Measurements from ENCODE around the gene UBQLNL.

UBQLNL gene

DNA sequence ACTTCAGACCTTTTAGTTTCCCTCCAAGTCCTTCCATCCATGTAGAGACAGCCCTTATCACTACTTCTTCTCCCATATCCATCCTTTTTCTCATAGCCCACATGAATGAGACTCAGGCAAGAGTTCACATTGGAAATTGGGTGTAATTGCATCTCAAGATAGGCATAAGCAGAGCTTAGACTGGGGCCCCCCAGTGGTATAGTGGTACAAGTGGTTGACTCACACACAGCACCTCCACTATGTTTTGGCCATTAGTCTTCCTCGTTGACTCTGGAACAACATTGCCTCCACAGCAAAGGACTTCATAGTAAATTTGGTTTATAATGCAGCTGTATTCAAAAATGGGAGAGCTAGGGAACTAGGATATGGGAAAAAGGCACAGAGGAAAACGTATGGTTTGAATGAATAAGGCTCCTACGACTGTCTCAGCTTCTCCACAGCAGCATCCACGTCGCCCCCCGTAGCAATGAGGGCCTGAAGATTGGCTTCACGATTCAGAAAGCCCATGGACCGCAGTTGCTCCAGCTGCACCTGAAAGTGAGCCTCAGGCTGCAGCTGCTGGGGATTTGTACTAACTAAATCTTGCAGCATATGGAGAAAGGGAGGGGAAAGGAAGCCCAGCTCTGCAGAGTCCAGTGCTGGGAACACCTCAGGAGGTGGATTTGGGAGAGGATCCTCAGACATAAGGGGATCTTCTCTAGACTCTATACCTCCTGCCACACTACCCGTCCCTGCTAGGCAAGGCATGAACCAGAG, 9.1 kb downstream of the UBQLNL start:
- DNase-seq, result no peak

DNA sequence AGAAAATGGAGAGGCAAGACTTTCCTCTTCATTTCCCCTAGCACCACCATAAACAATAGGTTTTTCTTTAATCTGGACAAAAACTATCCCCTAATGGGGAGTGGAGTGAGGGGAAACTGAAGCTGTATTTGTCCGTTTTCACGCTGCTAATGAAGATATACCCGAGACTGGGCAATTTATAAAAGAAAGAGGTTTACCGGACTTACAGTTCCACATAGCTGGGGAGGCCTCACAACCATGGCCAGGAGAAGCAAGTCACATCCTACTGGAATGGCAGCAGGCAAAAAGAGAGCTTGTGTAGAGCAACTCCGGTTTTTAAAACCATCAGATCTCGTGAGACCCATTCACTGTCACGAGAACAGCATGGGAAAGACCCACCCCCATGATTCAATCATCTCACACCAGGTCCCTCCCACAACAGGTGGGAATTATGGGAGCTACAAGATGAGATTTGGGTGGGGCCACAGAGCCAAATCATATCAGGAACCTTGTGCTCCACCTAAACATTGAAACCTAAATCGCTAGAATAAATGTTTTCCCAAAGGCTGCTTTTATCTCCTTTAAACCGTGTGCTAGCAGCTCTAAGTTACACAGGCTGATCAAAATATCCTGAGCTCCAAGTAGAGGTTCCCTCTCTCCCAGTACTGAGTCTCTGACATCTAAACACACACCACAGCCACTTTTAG, 11.0 kb downstream of the UBQLNL start:
- DNase-seq, result no peak

DNA sequence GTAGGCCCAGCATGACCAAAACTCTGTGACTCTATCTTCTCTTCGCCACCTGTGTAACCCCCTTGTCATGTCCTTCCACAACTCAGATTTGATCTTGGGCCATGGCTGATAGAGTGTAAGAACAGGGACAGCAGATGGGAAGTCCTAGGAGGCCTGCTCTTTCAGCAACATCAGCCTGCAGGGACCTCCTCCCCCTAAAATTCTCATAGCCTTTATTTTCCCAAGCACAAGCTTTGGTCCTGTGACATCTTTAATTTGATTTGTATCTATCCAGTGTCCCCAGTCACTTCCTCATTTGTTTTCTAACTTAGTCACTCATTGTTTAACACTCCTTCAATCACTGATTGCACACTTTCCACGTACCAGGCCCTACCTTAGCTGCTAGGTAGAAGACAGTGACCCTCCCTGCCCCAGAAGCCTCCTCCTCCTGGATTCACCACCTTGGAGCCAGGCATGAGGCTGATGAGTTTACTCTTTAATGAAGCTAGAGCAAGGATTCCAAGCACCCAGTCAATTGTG, 12.0 kb downstream of the UBQLNL start:
- DNase-seq, result no peak

DNA sequence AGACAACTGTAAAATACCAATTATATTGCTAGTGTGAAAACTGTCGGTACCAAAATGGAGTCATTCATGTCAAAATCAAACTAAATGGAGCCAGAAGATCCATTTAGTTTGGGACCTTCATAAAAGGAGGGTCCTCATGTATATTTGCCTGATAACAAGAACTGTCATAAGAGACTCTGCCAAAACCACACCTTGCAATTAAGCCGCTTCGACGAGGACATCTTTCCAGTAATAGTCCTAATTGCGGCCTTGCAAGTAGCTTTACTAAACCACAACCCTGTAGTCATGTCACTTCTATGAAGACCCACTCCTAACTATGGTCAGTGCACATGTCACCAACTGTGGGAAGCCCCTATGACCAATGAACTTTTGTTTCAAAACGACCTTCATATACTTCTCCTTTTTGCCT, 16.1 kb downstream of the UBQLNL start:
- DNase-seq, result no peak

DNA sequence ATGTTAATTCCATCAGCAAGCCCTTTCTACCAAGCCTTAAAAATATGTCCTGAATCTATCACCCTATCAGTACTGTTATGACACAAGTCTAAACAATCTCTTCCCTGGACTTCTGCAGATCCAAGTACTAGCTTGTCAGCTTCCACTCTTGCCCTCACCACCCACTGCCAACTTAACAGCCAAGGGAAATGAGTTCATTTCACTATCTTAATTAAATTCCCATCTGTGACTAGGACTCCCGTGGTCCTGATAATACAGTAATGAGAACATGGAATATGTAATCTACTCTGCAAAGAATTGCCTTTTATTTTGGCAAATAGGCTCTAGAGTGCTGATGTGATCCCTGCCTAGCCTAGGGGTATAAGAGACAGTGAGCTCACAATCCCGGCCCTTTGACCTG, 16.8 kb downstream of the UBQLNL start:
- DNase-seq, result no peak

DNA sequence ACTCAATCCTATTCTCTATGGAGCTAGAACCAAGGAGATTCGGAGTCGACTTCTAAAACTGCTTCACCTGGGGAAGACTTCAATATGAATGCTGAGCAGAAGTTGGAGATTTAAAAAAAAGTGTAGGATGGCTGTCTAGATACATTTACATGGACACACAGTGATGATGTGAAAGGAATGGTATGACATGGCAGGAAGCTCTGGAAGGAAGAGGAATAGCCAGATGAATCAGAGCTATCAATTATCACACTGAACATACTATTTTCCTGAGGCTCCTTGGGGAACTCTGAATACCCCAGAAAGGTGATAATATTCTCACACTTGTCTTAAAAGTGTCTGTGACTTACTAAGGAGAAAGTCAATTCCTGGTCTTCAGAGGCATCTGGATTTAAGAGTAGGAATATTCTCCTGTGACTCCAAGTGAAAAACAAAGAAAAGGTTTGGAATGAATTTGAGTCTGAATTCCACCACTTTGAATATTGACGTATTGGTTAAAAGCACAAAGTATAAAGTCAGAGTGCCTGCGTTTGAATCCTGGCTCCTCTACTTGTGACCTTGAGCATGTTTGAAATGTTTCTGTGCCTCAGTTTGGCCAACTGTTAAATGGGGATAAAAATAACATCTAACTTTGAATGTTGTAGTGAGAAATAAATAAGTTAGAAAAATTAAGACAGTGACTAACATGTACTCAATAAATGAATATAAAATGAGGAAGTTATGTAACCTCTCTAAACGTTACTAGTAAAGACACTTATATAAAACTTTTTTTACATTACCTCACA, 26.7 kb downstream of the UBQLNL start:
- no peak for DNase-seq

DNA sequence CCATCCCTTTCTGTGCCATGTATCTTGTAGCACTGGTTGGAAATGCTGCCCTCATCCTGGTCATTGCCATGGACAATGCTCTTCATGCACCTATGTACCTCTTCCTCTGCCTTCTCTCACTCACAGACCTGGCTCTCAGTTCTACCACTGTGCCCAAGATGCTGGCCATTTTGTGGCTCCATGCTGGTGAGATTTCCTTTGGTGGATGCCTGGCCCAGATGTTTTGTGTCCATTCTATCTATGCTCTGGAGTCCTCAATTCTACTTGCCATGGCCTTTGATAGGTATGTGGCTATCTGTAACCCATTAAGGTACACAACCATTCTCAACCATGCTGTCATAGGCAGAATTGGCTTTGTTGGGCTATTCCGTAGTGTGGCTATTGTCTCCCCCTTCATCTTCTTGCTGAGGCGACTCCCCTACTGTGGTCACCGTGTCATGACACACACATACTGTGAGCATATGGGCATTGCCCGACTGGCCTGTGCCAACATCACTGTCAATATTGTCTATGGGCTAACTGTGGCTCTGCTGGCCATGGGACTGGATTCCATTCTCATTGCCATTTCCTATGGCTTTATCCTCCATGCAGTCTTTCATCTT, 27.6 kb downstream of the UBQLNL start:
- DNase-seq, result no peak

DNA sequence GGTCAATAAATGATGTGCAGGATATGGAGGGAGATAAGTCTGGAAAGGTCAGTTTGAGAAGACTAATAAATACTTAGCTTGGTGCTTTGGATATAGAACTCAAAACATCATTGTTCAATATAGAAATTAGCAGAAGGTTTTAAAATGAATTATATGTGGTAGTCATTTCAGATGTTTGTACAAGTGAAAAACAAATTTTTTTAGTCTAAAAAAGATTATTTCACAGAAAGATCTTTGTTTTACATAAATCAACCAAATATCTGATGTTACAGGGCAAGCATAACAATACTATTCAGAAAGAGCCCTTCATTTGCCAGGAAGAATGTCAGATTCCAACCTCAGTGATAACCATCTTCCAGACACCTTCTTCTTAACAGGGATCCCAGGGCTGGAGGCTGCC, 28.1 kb downstream of the UBQLNL start, which contains the start of gene OR52D1:
TSS of gene OR52D1 (plus strand) at position 301 of the 400 bp plus-strand sequence. CDS start at position 323, 22 bp downstream.
- DNase-seq, result no peak

DNA sequence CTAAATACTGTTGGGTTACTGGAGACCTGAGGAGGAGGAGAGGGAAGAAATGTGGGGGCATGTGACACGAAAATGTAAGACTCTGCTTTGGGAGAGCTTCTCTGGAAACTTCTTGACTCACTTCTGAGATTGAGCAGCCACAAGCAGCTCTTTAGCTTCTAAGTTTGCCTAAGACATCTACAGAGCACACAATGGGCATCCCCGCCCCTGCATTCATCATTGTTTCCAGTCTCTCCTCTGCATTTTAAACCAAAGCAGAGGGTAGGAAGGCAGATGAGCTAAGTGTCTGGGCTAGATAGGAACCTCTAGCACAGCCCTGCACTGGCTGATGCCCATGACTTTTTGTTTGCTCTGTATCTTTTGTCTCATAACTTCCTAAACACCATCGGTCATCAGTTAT, 30.1 kb downstream of the UBQLNL start:
- DNase-seq, result no peak

DNA sequence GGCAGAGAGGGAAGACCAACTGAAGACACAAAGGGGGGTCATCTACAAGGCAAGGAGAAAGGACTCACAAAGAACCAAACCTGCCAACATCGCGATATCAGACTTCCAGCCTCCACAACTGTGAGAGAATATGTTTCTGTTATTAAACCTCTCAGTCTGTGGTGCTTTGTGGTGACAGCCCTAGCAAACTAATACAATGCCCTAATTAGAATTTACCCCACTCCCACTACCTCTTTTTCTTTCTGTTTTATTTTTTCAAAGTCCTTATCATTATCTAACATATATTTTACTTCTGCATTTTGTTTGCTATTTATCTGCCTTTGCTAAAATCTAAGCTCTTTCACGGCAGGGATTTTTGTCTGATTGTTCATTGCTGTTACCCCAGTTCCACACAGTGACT, 30.5 kb downstream of the UBQLNL start:
- no peak for DNase-seq

DNA sequence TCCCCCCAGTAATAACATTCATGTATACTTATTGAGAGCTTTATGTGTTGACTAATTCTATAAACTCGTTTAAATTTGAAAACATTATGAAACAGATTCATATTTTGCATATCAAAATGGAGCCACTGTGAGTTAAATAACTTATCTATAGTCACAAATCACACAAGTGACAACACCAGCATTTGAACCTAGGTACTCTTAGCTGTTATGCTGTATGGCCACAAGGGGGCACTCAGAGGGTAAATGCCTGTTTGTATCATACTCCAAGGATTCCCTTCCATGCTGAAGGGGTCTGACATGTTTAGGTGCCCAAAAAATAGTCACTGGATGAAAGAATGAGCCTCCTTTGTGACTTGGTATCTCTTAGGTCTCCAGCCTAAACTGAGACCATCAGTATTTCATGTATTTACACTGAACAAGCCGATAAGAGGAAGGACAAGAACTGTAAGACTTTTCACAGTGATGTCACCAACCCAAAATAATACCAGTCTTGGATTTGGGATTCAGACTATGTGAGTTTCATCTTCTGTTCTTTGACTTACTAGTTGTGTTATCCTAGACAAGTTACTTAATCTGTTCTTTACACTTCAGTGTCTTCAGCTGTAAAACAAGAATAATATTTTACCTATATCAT, 40.2 kb downstream of the UBQLNL start:
- DNase-seq, result peak; percentile 81

DNA sequence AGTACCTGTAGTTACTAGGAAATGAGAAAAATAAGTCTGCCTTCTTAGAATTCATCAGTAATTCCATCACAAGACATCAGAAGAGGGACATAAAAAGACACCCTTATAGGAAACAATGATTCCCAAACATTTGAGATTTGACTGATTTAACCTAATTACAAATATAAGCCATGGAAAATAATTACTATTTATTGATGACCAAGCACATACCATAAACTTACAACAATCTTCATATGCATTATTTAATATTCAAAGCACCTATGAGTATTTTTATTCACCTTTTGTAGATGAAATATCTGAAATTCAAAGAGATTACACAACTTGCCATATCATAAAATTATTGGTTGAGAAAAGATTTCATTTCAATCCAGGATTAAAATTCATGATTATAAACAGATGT, 42.6 kb downstream of the UBQLNL start:
- no peak for DNase-seq

DNA sequence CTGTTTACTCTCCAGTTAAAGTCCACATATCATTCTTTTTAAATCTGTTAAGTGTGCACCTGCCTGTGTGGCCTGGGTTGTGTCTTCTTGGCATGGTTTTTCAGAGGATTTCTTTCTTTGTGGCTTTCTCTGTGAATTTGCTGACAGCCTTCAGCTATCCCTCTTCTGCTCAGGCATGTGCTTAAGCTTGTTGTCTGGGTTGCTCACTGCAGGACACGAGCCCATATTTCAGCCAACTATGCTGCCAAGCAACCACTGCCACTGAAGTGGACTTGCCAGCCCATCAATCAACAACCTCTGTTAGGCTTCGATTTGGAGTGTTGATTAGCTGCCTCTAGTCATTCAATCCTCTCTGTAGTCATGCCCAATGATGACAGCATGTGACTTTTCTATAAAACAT, 49.0 kb downstream of the UBQLNL start:
- DNase-seq, result peak; percentile 4
